IPS-NIHi11 (cell line): ENCODE results near the gene DIP2C.
"Not testable (repeated sequence)": the region's sequence is repeated elsewhere in the genome, so short reads cannot be mapped to it uniquely, and the experiment has no call there.

ENCODE experiments used
- DNase-seq: peaks from one replicate; pipeline ENCODE4 v3.0.0; 2012; ENCODE audit warnings: mixed read lengths, low spot score

The DIP2C gene

DNA sequence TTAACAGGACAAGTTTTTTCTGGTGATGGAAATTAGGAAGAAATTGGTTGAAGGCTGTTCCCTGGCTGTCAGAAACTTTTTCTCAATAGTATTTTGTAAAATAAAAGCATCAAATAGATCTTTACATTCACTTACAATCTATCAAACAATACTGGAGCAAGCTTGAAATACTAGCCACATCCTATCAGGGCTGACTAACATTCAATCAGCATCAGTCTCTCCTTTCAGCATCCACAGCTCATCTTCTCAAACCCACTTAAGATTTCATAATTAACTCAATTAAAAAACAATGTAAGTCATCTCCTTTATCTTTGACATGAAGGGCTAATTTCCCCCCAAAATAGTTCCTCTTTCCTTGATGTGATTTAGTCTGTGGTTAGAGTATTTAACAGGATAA lies 80.2 kb downstream of the DIP2C start:
- no peak for DNase-seq

DNA sequence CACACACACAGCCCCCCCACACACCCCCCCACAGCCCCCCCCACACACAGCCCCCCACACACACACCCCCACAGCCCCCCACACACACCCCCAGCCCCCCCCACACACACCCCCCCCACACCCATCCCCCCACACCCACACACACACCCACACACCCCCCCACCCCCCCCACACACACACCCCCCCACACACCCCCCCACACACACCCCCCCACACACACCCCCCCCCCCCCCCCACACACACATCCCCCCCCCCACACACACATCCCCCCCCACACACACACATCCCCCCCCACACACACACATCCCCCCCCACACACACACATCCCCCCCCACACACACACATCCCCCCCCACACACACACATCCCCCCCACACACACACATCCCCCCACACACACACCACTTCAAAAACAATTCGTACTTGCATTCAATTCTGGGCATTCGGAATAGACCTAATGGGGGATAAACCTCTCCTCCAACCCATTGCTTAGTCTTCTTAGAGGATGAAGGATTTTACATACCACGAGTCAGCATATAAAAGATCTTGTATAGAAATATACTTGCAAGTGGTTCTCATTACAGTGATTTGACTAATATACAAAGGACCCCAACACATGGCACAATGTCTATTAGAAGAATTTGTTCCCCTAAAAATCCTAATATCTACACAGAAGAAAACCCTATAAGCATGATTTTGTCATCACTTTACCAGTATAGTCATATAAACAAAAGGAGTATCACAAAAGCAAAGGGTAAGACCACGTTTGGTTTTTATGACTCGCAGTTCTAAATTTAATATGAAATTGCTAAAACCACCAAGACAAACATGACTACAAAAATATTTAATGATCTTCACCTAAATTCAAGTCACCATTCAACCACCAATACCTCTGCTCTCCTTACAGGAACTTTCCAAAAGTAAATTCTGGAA lies 80.9 kb downstream of the DIP2C start:
- DNase-seq, result no peak

DNA sequence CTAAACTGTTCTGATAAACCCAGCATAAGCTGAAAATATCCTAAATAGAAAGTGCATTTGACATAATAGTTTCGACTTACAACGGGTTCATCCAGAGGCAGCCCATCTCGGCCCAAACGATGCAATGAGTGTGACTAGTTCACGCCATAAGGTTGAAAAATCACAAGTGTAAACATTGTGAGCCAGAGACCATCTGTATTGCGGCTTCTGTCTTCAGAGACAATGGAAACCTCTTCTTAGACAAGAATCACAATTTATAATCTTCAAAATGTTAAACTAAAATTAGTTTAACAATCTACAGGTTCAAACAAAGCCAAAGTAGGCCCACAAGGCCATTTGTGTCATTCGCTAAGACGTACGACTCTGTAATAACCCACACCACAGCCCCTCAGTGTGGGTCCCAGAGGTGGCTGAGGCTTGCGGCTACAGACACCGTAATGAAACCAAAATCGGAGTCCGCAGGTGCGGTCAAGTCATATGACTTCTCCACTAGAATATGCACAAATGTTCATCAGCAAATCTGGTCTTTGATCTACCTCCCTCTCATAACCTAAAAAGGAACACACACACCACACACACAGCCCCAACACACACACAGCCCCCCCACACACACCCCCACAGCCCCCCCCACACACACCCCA lies 81.8 kb downstream of the DIP2C start:
- no peak for DNase-seq

DNA sequence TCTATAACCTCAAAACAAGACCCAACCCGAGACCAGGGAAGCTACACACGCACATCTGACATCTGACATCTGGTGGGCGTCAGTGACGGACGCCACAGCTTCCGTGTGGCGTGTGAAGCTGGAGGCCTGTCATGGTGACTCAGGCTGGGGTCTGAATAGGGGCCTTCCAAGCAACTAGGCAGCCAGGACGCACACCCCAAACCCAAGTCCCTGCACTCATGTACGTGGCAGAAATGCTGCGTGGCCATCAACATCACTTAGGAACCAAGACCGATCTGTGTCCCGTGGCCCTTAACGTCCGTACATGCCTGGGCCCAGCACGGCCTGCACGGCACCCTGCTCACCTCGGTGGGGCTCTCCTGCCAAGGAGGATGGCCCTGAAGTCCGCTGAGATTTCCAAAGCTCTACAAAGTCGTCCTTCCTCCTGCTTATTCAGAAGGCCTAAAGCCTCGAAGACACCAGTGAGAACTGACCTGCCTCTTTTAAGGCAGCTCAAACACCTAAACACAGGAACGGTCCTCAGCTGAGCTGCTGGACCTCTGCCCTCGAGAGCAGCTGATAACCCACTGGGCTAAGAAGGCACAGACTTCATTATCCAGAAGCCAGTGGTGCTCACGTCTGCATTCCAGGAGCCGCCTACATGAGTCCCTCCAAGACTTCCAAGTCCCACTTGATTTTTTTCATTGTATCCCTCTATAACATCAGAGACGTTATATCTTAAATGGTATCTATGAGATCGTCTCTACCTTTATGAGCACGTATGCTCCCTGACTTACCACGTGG lies 82.5 kb downstream of the DIP2C start:
- no peak for DNase-seq

DNA sequence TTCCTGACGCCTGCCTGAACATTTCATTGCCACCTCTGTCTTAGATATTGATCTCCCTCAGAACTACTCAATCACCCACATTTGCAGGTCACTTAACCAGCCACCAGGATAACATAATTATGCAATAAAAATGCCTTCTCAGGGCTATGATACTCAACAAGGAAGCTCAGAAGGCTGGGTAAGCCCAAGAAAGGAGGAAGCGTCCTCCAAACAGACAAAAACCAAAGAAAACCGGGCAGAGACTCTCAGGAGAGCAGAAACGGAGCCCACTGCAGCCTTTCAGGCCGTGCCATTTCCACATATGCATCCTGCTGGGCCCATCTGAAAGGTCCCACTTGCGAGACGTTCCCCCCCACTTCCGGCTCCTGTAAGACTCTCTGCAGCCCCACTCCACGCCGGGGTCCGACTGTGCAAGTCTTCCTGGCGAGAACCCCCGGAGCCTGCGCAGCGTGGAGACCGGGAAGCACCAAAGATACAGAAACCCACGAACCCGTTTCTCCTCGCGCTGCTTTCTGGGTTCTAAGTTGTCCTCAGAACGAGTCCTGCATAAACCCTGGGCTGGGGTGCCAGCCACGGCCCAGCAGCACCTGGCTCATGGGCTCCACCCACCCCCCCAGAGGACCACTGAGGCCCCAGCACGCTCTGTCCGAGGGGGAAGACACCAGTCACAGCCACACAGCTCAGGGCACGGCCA lies 83.7 kb downstream of the DIP2C start:
- DNase-seq, result no peak

DNA sequence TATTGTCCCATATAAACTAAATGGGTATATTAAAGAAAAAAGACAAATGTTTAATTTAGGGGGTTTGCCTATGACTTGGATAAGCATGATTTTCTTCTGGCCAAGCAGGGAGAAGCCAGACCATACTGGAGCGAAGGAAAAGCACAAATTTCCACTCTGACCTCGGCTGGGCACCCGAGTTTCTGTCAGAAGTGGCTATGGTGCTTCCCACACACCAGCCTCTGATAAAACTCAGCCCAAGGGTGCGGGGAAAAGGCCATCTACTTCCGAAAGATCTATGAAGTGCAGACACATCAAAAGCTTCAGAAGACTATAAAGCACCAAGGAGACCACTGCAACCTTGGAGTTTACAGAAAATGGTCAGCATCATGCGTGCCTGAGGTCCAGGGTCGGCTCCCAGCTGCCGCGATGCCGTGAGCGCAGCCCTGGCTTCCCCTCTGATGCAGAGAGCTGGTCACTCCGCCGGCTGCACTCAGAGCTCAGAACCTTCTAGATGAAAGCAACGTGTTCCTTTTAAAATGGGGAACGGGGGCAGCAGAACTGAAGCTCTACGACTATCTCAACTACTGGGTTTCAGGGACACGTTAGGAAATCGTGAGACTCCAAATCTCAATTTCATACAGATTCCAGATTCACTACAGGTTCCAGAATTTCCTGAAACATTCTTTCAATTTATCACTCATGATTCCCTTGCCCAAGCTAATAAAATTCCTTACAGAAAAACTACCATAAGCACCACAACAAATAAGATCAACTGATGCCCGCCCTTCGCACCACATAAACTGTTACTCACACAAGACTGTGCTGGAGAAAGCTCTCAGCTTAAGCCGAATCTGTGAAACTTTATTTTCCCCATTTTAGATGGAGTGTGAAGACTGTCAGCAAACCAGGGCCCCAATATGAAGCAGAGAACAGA lies 84.5 kb downstream of the DIP2C start:
- DNase-seq, result no peak

DNA sequence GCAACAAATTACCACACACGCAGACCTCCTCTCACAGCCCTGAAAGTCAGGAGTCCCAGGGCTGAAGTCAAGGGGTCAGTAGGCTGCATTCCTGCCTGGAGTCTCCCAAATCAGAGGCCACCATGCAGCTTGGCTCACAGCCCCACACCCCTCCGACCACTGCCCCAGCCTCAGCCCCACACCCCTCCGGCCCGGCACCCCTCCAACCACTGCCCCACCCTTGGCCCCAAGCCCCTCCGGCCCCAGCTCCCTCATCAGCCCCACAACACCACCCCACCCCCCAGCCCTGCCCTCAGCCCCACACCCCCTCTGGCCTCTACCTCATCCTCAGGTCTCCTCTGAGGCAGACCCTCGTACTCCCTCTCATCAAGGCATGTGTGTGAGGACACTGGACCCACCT lies 85.7 kb downstream of the DIP2C start:
- no peak for DNase-seq

DNA sequence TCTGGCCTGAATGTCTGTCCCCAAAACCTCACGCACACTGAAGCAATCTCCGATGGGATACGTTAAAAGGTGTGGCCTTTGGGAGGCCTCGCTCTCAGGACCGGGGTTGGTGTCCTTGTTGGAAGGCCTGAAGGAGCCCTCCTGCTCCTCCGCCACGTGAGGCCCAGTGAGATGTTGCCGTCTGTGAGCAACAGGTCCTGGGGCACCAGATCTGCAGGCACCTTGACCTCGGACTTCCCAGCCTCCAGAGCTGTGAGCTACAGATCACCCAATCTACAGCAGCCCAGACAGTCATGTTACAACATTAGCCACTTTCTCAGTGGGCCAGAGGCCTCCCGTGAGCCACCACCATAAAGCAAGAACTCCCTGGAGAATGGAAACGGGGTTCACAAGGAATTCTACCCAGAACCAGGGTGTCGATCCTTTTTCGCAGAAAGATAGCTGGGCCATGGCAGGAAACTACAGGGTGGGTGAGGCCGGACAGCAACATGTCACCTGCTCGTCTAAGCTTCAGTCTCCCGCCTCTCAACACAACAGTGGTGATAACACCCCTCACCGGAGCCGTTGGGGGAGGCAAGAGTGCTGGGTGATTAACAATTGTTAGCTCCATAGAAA lies 87.0 kb downstream of the DIP2C start:
- no peak for DNase-seq

DNA sequence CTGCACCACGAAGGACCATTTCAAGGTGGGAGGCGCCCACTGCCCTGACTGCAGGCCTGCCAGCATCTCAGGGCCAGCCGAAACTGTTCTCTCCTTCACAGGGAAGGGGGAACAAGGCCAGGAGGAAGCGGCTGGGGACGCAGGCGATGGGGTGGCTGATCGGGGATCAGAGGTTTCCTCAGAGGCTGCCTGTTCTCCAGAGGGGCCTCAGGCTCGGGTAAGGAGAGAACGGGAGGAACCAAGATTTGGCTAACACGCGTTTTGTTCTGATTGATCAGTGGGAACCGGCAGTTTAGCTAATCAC lies 87.9 kb downstream of the DIP2C start:
- no peak for DNase-seq

DNA sequence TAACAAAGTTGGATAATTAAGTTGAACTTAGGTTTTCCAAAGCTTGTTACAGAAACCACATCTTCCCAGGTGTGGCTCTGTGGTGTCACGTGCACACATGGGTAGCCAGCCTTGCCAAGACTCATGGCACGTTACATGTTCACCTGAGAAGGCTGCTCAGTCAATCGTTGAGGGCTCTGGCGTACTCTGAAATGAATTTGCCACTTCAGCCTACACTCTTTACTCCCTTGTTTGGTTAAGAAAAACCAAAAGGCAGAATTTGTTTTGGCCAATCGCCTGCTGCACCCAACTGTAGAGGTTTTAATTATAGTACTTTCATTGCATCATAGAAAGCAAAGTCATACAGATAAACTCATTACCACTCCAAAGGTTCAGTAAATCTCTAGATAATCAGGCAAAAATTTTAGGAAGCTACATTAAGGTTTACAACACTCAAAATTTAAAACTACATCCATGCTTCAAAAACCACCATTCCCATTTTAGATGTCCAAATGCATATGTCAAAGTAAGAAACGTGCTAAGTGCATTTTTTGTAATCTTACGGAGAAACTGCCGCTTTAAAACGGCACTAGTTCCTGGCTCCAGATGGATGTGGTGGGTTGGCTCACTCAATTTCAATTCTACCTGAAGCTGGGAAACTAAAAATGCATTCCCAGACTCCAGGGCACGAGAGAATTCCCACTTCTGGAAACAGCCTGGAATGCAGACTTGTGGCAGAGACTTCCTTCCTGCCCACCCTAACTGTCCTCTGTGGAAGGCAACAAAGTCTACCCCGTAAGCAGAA lies 88.4 kb downstream of the DIP2C start:
- DNase-seq, result no peak

DNA sequence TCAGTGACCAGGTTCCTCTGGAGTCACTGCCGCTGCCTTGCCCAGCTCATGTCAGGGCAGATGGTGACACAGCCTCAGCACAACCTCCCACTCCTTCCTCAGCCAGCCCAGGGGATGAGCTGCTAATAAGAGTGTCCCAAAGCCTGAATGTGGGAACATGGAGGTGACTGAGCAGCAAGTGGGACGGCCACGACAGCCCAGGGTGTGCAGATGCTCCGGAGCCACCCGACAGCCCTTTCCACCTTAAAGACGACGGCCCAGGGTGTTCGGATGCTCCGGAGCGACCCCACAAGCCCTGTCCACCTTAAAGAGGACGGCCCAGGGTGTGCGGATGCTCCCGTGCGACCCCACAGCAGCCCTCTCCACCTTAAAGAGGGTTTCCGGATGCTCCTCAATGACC lies 89.2 kb downstream of the DIP2C start:
- no peak for DNase-seq

DNA sequence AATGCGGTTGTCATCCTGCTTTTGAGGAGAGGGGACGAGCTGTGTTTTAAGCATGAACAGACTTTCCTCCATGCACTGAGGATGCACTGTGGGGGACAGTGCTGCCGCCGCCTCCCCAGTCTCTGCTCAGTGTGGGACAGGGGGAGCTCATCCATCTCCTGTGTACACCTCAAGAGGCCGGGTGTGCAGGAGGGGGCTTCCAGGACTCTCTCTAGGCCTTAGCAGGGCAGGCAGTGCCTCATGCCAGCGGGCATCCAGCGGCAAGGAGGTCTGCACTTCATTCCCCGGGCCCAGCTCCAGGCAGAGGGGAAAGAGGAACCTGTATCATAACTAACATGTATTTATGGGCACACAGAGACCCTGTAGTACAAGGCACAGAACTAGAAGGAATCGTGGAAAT lies 89.7 kb downstream of the DIP2C start:
- no peak for DNase-seq

DNA sequence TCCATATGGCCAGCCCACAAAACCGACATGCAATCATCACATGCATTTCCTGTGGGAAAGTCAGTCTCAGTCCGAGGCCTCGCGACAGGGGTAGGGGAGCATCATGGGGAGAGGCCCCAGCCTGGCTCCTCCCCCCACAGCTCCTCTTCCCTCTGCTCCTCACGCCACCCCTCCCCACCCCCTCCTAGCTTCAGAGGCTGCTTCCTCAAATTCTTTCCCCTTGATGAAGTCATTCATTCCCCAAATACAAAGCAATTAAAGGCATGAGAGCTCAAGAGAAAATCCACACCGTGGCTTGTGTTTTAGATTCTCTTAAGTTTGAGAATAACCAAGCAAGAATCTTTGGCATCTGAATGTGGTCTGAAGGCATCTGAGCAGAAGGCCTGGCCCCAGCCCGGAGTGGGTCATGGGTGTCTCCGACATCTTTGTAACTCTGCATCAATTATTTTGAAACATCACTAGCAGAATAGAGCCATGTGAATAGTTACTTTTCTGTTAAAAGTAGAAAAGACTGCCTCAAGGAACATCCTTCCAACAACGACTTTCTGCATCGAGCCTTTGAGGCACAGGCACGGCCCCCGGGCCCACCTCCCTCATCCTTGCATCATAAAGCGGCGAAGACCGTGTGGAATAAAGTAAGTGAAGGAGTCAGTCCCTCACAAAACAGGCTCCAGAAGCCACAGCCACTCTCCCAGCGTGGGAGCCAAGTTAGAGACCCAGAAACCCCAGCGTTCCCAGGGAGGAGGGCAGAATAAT lies 90.9 kb downstream of the DIP2C start:
- peak; percentile 63 for DNase-seq

DNA sequence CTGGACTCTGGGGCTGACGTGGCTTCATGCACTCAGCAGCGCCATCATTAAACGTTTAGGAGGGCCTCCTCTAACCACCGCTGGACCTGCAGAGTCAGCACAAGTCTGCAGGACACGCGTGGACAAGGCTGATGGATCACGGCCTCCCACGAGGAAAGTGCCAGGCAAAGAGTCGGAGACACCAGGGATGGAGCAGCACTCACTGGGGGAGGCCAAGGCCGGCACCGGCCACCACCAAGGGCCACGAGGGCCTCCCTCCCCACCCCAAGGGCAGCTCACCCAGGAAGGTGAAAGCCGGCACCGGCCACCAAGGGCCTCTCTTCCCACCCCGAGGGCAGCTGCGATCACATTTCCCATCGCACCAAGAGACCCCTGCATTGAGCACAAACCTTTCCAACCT lies 91.5 kb downstream of the DIP2C start:
- no peak for DNase-seq

DNA sequence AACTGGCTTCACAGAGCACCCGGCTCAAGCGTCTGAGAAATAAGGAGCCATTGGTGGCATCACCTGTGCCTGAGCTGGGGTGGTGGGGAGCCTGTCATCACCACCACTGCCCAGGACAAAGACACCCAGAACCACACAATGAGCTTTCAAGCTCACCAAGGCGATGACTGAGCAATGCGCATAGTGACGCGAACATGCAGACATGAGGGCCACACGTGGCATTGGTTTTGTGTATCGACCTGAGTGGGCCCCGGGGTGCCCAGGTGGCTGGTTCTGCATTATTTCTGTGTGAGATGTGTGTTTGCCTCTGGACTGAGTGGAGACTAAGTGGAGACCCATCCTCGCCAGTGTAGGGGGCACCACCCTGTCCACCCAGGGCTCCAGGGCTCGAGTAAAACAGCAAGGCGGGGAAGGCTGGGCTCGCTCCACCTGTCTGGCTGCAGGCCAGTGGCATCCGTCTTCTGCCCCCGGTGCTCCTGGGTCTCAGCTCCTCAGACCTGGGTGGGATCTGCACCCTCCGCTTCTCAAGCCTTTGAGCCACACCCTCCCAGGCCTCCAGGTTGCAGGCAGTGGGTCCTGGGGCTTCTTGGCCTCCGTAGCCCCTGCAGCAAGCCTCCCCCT lies 92.6 kb downstream of the DIP2C start:
- no peak for DNase-seq

DNA sequence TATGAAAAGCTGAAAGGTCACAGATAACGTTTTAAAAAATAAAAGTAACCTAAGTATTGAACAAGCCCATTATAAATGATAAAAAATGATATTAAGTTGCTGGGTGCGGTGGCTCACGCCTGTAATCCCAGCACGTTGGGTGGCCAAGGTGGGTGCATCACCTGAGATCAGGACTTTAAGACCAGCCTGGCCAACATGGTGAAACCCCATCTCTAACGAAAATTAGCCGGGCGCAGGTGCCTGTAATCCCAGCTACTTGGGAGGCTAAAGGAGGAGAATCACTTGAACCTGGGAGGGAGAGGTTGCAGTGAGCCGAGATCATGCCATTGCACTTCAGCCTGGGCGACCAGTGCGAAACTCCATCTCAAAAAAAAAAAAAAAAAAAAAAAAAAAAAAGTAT lies 93.3 kb downstream of the DIP2C start:
- not testable (repeated sequence) for DNase-seq

DNA sequence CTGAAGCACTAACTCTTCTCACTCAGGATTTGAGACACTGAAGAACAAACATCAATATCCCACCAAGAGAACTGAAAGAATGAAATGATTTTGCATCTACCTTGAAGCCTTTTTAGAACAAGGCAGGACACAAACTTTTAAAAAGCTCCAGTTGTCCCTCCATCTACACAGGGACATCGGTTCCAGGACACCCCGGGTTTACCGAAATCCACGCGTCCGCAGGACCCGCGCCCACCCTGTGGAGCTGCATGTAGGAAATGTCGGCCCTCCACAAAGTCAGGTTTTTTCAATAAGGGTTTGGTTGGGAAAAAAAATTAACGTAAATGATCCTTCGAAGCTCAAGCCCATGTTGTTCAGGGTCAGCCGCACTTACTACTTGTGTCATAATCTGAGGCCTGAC lies 94.0 kb downstream of the DIP2C start:
- DNase-seq, result no peak

DNA sequence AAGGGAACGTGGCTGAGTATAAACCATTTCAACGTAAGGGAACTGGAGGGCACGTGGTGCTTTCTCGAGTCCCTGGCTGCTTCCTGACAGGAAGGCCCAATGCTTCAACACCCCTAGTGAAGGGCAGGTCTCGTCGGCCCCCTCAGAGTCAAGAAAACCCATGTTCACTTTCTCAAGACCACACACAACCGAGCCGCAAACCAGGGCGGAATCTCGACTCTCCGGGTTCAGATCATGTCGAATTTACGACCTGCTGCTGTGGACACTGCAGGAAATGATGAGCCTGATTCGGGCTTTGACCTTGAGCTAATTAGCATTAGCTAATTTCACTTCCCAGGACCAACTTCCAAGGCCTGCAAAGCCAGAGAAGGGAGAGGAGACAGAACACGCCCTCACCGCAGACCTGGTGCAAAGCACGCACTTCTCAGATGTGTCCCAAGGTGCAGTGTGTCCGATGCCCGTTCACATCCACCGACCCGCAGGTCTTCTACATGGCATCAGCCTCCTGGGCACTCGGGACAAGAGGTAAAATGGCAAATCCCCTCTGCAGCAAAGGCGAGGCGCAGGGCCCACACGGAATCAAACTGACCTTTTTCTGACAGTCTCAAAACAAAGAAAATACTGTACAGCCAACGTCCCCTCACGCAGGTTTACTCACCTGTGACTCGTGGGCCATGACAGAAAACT lies 94.7 kb downstream of the DIP2C start:
- DNase-seq, result no peak
